Activated naive CD8-positive, alpha-beta T cell treated with anti-CD3 and anti-CD28 coated beads, Interleukin-2, amount 50 U/mL, for 24 hours (primary cell): ENCODE data around the gene KLRF1.
"Not testable (repeated sequence)": the region's sequence is repeated elsewhere in the genome, so short reads cannot be mapped to it uniquely, and the experiment has no call there.

ENCODE experiments used
- ATAC-seq: fragments of 150-1000 bp; cut with Tn5 transposase; one replicate; pipeline ENCODE4 v1.10.0; 2021
- DNase-seq: peaks from one replicate; pipeline ENCODE4 v3.0.0; 2021
- H3K27ac Mint-ChIP-seq: one replicate; pipeline ENCODE4 v1.8.0; 2021; ENCODE audit warnings: mild to moderate bottlenecking, mixed read lengths
- H3K27me3 Mint-ChIP-seq: one replicate; pipeline ENCODE4 v1.8.0; 2021; ENCODE audit warnings: mixed read lengths
- H3K36me3 Mint-ChIP-seq: one replicate; pipeline ENCODE4 v1.8.0; 2021; ENCODE audit warnings: low read depth, mixed read lengths
- H3K4me1 Mint-ChIP-seq: one replicate; pipeline ENCODE4 v1.8.0; 2021; ENCODE audit warnings: mixed read lengths
- H3K4me3 Mint-ChIP-seq: one replicate; pipeline ENCODE4 v1.8.0; 2021; ENCODE audit warnings: mild to moderate bottlenecking, moderate library complexity, mixed read lengths
- H3K9me3 Mint-ChIP-seq: one replicate; pipeline ENCODE4 v1.8.0; 2021; ENCODE audit warnings: mixed read lengths

Gene KLRF1

DNA sequence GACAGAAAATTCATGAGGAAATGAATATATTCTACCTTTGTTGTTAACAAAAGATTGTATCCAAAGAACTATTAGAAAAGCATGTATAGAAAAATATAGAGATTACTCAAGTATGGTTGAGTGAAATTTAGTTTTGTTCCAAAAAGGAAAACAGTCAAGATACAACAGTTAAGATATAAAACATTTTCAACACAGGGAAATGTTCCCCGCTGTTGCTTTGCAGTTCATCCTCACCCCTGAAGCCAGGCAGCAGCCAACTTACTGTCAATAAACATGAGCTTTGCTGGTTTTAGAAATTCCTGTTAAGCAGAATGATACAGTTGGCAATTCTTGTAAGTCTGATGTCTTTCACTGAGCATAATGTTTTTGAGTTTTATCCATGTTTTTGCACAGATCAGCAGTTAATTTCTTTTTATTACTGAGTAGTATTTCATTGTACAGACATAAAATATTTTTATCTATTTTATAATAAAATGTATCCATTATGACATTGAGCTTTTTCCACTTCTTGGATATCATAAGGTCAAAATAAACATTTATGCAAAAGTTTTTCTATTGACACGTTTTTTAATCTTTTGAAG lies 43.1 kb downstream of the KLRF1 start:
- peak overlapping the region; percentile 95 for H3K27ac Mint-ChIP-seq
- no peaks in the 10 kb centered on the region for H3K9me3 Mint-ChIP-seq
- no peaks in the 10 kb centered on the region for H3K36me3 Mint-ChIP-seq
- DNase-seq (no peak), ATAC-seq (no peak)
- H3K27me3 Mint-ChIP-seq, result no peaks in the 10 kb centered on the region
- H3K4me3 Mint-ChIP-seq, result peak overlapping the region; percentile 88
- H3K4me1 Mint-ChIP-seq, result peaks cover 29% of the 10 kb centered on the region

DNA sequence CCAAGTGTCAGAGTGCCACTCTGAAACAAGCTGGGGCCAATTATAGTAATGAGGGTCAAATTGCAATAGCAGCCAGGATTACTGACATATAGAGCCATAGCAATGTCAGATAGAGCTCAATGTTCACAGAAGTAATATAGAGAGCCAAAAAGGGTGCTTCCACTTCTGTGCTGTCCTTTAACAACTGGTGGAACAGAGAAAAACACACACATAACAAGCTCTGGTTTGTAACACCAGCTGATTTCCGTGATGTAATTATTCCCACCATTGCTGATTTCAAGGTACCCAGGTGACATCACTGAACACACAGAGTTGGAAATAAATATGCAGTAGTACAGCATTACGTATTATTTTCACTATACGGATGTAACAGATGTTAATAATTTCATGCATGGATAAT lies 44.9 kb downstream of the KLRF1 start:
- H3K36me3 Mint-ChIP-seq, result no peaks in the 10 kb centered on the region
- H3K4me3 Mint-ChIP-seq, result no peak overlapping the region
- H3K27me3 Mint-ChIP-seq, result no peaks in the 10 kb centered on the region
- ATAC-seq (peak; percentile 67), DNase-seq (no peak)
- no peaks in the 10 kb centered on the region for H3K9me3 Mint-ChIP-seq
- H3K27ac Mint-ChIP-seq, result no peak overlapping the region
- peaks cover 24% of the 10 kb centered on the region for H3K4me1 Mint-ChIP-seq

DNA sequence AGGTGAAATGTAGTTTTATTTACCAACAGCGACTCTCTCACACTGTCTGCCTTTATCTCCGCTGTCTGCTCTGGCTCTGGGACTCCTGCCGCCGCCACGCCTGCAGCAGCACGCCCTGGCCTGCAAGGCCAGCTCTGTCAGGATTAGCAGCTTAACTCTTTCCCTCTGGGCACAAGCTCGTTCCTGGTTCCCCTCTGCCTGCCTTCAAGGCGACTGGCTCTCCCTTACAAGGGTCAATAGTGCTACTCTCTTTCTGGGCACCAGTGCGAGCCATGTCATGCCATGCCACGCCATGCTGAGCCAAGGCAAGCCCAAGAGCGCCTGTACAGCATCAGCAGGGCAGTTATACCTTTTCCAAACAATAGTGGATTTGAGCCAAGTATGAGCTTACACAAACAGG lies 45.5 kb downstream of the KLRF1 start:
- no peak for ATAC-seq
- no peak overlapping the region for H3K27ac Mint-ChIP-seq
- no peak for DNase-seq

DNA sequence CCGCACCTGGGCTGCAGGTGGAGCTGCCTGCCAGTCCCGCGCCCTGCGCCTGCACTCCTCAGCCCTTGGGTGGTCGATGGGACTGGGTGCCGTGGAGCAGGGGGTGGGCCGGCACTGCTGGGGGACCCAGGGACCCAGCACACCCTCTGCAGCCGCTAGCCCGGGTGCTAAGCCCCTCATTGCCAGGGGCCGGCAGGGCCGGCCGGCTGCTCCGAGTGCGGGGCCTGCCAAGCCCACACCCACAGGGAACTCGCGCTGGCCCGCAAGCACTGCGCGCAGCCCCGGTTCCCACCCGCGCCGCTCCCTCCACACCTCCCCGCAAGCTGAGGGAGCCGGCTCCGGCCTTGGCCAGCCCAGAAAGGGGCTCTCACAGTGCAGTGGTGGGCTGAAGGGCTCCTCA lies 48.8 kb downstream of the KLRF1 start:
- not testable (repeated sequence) for H3K9me3 Mint-ChIP-seq, H3K4me3 Mint-ChIP-seq, DNase-seq, H3K36me3 Mint-ChIP-seq, H3K27me3 Mint-ChIP-seq, H3K27ac Mint-ChIP-seq, ATAC-seq
- peaks cover 19% of the 10 kb centered on the region for H3K4me1 Mint-ChIP-seq

More for the DNA sequence above, 45.5 kb downstream of the KLRF1 start:
- Mint-ChIP-seq H3K36me3 (no peaks in the 10 kb centered on the region), H3K4me1 (peaks cover 24% of the 10 kb centered on the region), H3K4me3 (no peak overlapping the region), H3K27me3 (no peaks in the 10 kb centered on the region), H3K9me3 (no peaks in the 10 kb centered on the region)

DNA sequence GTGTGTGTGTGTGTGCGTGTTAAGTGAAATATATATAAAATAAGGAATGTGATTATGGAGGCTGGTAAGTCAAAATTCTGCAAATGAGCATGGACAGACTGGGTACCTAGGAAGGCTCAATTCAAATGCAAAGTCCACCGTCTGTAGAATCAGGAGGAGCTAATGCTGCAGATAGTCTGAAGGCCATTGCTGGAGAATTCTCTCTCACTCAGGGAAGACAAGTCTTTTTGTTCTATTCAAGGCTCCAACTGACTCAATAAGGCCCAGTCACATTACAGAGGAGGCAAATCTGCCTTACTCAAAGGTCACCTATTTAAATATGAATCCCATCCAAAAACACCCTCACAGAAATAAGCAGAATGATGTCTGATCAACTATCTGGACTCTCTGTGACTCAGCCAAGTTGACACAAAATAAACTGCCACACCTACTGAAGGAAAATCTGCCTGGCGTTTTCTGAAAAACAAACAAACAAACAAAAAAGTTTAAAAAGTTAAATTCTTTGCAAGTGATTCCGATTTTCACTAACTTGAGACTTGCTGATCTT lies 53.3 kb downstream of the KLRF1 start:
- ATAC-seq (no peak), DNase-seq (no peak)
- Mint-ChIP-seq H3K4me1 (peaks cover 11% of the 10 kb centered on the region), H3K27ac (no peak overlapping the region), H3K9me3 (no peaks in the 10 kb centered on the region), H3K36me3 (no peaks in the 10 kb centered on the region), H3K27me3 (no peaks in the 10 kb centered on the region), H3K4me3 (no peak overlapping the region)

DNA sequence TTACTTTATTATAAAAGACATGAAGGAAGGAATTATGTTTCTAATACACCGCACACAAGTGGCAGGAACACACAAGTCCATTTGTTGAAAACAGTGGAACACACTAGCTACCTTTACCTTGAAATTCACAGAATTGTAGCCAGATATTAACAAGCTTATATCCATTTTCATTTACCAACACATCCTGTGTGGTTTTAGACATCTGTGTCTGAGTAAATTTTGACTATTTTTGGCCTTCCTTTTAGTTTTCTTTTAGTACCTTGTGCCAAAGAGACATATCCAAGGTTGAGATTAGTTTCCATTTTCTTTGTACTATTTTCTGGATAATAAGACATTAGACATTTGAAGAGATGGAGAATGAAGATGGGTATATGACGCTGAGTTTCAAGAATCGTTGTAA lies 54.0 kb downstream of the KLRF1 start, which contains the start of gene KLRF2:
TSS of gene KLRF2 (plus strand) at position 244 of the 400 bp plus-strand sequence. CDS start at position 351, 107 bp downstream.
- Mint-ChIP-seq H3K27me3 (no peaks in the 10 kb centered on the region), H3K4me3 (no peak within 1 kb of the TSS), H3K27ac (no peak within 1 kb of the TSS), H3K36me3 (no peaks in the 10 kb centered on the region), H3K4me1 (peaks cover 11% of the 10 kb centered on the region), H3K9me3 (no peaks in the 10 kb centered on the region)
- DNase-seq (no peak), ATAC-seq (no peak)

DNA sequence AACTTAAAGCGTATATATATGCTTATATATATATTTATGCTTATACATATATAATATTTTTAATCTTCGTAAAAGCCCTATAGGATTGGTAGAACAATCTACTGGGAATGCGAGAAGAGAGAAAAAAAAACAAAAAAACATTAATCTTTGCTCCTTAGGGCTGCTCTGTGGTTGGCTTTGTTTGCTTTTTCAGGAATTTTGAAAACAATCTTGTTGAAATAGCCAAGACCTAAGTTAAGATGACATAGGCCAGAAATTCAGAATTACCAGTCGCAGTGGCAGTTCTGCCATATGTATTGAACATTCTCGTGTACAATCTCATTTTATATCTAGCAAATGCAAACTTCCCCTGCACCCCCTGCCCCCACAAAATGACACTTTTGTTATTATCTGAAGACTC lies 54.7 kb downstream of the KLRF1 start:
- DNase-seq (no peak), ATAC-seq (no peak)
- H3K27me3 Mint-ChIP-seq, result no peaks in the 10 kb centered on the region
- H3K9me3 Mint-ChIP-seq, result no peaks in the 10 kb centered on the region
- peaks cover 11% of the 10 kb centered on the region for H3K4me1 Mint-ChIP-seq
- no peaks in the 10 kb centered on the region for H3K36me3 Mint-ChIP-seq
- no peak overlapping the region for H3K27ac Mint-ChIP-seq
- H3K4me3 Mint-ChIP-seq, result no peak overlapping the region

DNA sequence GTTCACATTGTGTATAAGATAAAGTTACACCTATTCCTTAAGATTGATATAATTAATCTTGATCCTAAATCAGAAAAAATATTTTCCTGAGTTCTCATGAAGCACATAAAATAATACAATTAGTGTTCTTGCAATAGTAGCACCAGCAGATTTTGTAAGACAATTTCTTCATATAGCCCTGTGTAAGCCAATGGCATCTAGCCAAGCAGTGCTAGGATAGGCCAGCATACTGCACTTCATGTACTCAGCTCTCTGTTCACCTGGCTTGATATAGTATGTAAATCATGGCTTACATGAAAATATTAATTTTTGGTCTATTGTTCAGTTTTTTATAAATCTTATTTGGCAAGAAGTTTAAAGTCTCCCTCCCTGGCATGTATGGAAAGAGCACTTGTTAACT lies 55.9 kb downstream of the KLRF1 start:
- no peaks in the 10 kb centered on the region for H3K36me3 Mint-ChIP-seq
- no peaks in the 10 kb centered on the region for H3K27me3 Mint-ChIP-seq
- no peak for ATAC-seq
- H3K4me3 Mint-ChIP-seq, result no peak overlapping the region
- no peaks in the 10 kb centered on the region for H3K9me3 Mint-ChIP-seq
- H3K27ac Mint-ChIP-seq, result no peak overlapping the region
- DNase-seq, result no peak
- H3K4me1 Mint-ChIP-seq, result peaks cover 11% of the 10 kb centered on the region

DNA sequence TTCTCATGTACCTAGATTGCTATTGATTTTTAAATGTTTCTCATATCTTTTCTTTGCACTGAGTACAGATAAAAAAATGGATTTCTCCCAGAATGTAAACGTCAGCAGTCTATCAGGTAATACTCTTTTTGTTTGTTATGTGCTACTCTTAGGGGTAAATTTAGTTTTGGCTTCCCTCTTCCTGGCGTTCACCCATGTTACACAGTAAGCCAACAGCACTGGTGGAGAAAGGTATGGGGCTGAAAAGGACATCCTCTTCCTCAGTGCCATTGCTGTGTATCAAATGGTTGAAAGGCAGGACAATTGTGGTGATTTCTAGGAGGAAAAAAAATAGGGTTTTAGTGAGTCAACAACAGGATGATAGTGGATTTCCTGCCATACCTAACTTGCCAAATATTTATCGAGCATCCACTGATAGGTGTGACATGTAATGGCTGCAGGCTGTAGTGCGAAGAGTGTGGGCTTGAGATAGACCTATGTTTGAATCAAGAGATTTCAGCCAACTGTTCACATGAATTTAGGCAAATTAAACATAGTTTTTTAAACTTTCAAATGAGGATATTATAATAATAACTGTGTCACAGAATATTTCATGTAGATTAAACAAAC lies 61.5 kb downstream of the KLRF1 start:
- no peaks in the 10 kb centered on the region for H3K27me3 Mint-ChIP-seq
- no peak overlapping the region for H3K4me3 Mint-ChIP-seq
- no peak for ATAC-seq
- no peaks in the 10 kb centered on the region for H3K9me3 Mint-ChIP-seq
- no peak for DNase-seq
- H3K27ac Mint-ChIP-seq, result no peak overlapping the region
- H3K36me3 Mint-ChIP-seq, result no peaks in the 10 kb centered on the region
- peaks cover 9% of the 10 kb centered on the region for H3K4me1 Mint-ChIP-seq
